A673 (cell line): ENCODE measurements around the gene SYNGR3. TPM values are rescaled to one million over a fixed set of nuclear protein-coding genes. Genes with fewer than 3 reads are reported as not detected.
A peak's percentile ranks its signal among the peaks of the same experiment; 100 is the strongest.

Source experiments
- BruUV-seq: library from RNA; stranded (reverse); fragments of 400-500 nt; replicated peaks from 2 replicates; lab custom pipeline; 2021; lab: Mats Ljungman, UMichigan
- CTCF ChIA-PET: fragments of 300-600 bp; sonication (Branson Sonifier 250); formaldehyde crosslinking; loops from one replicate; lab custom pipeline; 2022; ENCODE audit warnings: antibody characterized with exemption; lab: Charles Lee
- POLR2A ChIA-PET: fragments of 300-600 bp; sonication (Branson Sonifier 250); formaldehyde crosslinking; loops from one replicate; lab custom pipeline; 2022; ENCODE audit warnings: antibody characterized with exemption; ENCODE audit not compliant: low non-redundant PET; lab: Charles Lee
- DNase-seq: peaks from one replicate; pipeline ENCODE4 v3.0.0-alpha.2; 2015; ENCODE audit warnings: low spot score
- H3K27ac ChIP-seq: fragments of 200-600 bp; sonication (generic); 2 replicates; pipeline ENCODE4 v1.5.1; 2016; ENCODE audit warnings: mixed run types, low read depth, mild to moderate bottlenecking, mixed read lengths, antibody characterized with exemption, low read length; ENCODE audit not compliant: poor library complexity, severe bottlenecking
- H3K27me3 ChIP-seq: fragments of 200-600 bp; sonication (generic); replicated peaks from 2 replicates; pipeline ENCODE4 v1.6.1; 2017; ENCODE audit warnings: mixed run types, low read depth, mild to moderate bottlenecking, mixed read lengths, antibody characterized with exemption, low read length; ENCODE audit not compliant: insufficient read depth, poor library complexity
- H3K36me3 ChIP-seq: fragments of 200-600 bp; sonication (generic); 2 replicates; pipeline ENCODE4 v1.6.1; 2016; ENCODE audit warnings: mixed run types, mild to moderate bottlenecking, mixed read lengths, antibody characterized with exemption, low read length; ENCODE audit not compliant: insufficient read depth, poor library complexity, severe bottlenecking
- H3K4me1 ChIP-seq: fragments of 200-600 bp; sonication (generic); 2 replicates; pipeline ENCODE4 v1.6.1; 2017; ENCODE audit warnings: mixed run types, mild to moderate bottlenecking, mixed read lengths, antibody characterized with exemption, low read length; ENCODE audit not compliant: insufficient read depth, poor library complexity, severe bottlenecking
- H3K4me3 ChIP-seq: fragments of 200-600 bp; sonication (generic); 2 replicates; pipeline ENCODE4 v1.5.1; 2016; ENCODE audit warnings: low read depth, mixed run types, mild to moderate bottlenecking, mixed read lengths, low read length; ENCODE audit not compliant: poor library complexity, severe bottlenecking
- H3K9me3 ChIP-seq: fragments of 200-600 bp; sonication (generic); 2 replicates; pipeline ENCODE4 v1.6.1; 2016; ENCODE audit warnings: mixed run types, low read depth, mild to moderate bottlenecking, mixed read lengths, antibody characterized with exemption, low read length; ENCODE audit not compliant: poor library complexity, severe bottlenecking
- CTCF ChIP-seq: fragments of 300-800, 200-600 bp; sonication (generic); conservative IDR thresholded peaks from 2 replicates; pipeline ENCODE4 v1.5.1; 2017; ENCODE audit warnings: low read depth, mild to moderate bottlenecking, antibody characterized with exemption, low read length, moderate library complexity, mixed read lengths
- EZH2 ChIP-seq: fragments of 200-600 bp; sonication (generic); IDR thresholded peaks from 2 replicates; pipeline ENCODE4 v1.6.1; 2017; ENCODE audit warnings: borderline replicate concordance, low read depth, mild to moderate bottlenecking, mixed read lengths, antibody characterized with exemption, low read length; ENCODE audit not compliant: poor library complexity, severe bottlenecking
- intact Hi-C: fragments of 100-400 bp; cut with micrococcal nuclease; formaldehyde crosslinking; loops from one replicate; pipeline ENCODE4 v1.10.0; 2022; ENCODE audit not compliant: unreplicated experiment
- total RNA-seq: library from RNA; stranded (reverse); gene quantifications from 2 replicates; pipeline ENCODE4 v1.2.3, GENCODE V29; 2021

SYNGR3 gene
- total RNA-seq, 1 experiment from 2014 or later = 1.4 TPM

GRCh38 chr16:1997494-1998359, 8.0 kb downstream of the SYNGR3 start:
- TF ChIP-seq CTCF (no peak), EZH2 (no peak)
- H3K4me3 ChIP-seq = no peak overlapping the region
- no peaks in the 10 kb centered on the region for H3K9me3 ChIP-seq
- no peak for DNase-seq
- no peaks in the 10 kb centered on the region for H3K4me1 ChIP-seq
- ChIA-PET CTCF (no interaction called here), POLR2A (no interaction called here)
- H3K27ac ChIP-seq = no peak overlapping the region
- H3K36me3 ChIP-seq = peaks cover 56% of the 10 kb centered on the region
- no peaks in the 10 kb centered on the region for H3K27me3 ChIP-seq
- intact Hi-C loops = no loop called here
- TSS peak; percentile 38 for BruUV-seq

GRCh38 chr16:1998360-1998835, 8.6 kb downstream of the SYNGR3 start:
- Histone ChIP-seq H3K4me1 (no peaks in the 10 kb centered on the region), H3K4me3 (no peak overlapping the region), H3K36me3 (peaks cover 63% of the 10 kb centered on the region), H3K27me3 (no peaks in the 10 kb centered on the region), H3K27ac (no peak overlapping the region), H3K9me3 (no peaks in the 10 kb centered on the region)
- DNase-seq = no peak
- ChIA-PET POLR2A (no interaction called here), CTCF (interaction anchor here (0.6 kb wide), 1 partner anchor 500 kb away, joined by 3 read pairs; no protein-coding TSS in a partner anchor)
- no TSS peak for BruUV-seq
- intact Hi-C loops = no loop called here
- no peak for TF ChIP-seq CTCF
- TF ChIP-seq EZH2 = no peak

- Histone ChIP-seq H3K27me3 (no peaks in the 10 kb centered on the region), H3K9me3 (no peaks in the 10 kb centered on the region), H3K36me3 (peaks cover 63% of the 10 kb centered on the region), H3K4me1 (peaks cover 3% of the 10 kb centered on the region), H3K27ac (no peak overlapping the region), H3K4me3 (no peak overlapping the region)
- no TSS peak for BruUV-seq
- TF ChIP-seq EZH2 = no peak
- TF ChIP-seq CTCF = no peak
- no peak for DNase-seq
- intact Hi-C loops = no loop called here
- POLR2A ChIA-PET = no interaction called here
- CTCF ChIA-PET = interaction anchor here (0.6 kb wide), 1 partner anchor 500 kb away, joined by 3 read pairs; no protein-coding TSS in a partner anchor
These were observed 9.4 kb downstream of the SYNGR3 start for GRCh38 chr16:1998852-1999801.
